GM12878 (cell line): ENCODE results near the gene INHBE. TPM values are rescaled to one million over a fixed set of nuclear protein-coding genes. Genes with fewer than 3 reads are reported as not detected.

Experiments used
- BCL11A ChIP-seq: IDR thresholded peaks from 2 replicates; pipeline ENCODE4 v1.6.1; 2011; ENCODE audit warnings: low read depth, low read length
- BHLHE40 ChIP-seq, 2 experiments: fragments of 450-650 bp in 1 of 2; IDR thresholded peaks; 2 replicates each; pipeline ENCODE4 v1.6.1; 2011 to 2017; ENCODE audit warnings: low read depth in 2 of 2, borderline replicate concordance in 1 of 2, improper control_type of control experiment in 1 of 2, low read length in 1 of 2, mild to moderate bottlenecking in 1 of 2
- CBX5 ChIP-seq: sonication (generic); IDR thresholded peaks from 2 replicates; pipeline ENCODE4 v1.6.1; 2016; ENCODE audit warnings: low read depth, moderate library complexity, mild to moderate bottlenecking, inconsistent platforms
- CHD2 ChIP-seq: IDR thresholded peaks from 2 replicates; pipeline ENCODE4 v1.6.1; 2011; ENCODE audit warnings: low read depth, low read length, improper control_type of control experiment, borderline replicate concordance
- CREB1 ChIP-seq: IDR thresholded peaks from 2 replicates; pipeline ENCODE4 v1.6.1; 2012; ENCODE audit warnings: low read depth, mild to moderate bottlenecking, inconsistent platforms
- ESRRA ChIP-seq: IDR thresholded peaks from 2 replicates; pipeline ENCODE4 v1.6.1; 2012; ENCODE audit warnings: mild to moderate bottlenecking, low read length, improper control_type of control experiment
- HDGF ChIP-seq: fragments of 450-650 bp; IDR thresholded peaks from 2 replicates; pipeline ENCODE4 v1.6.1; 2016; ENCODE audit warnings: antibody characterized with exemption
- HSF1 ChIP-seq: fragments of 150-350 bp; IDR thresholded peaks from 2 replicates; pipeline ENCODE4 v1.6.1; 2014; ENCODE audit warnings: mild to moderate bottlenecking, low read depth, low read length
- LARP7 ChIP-seq: fragments of 450-650 bp; IDR thresholded peaks from 2 replicates; pipeline ENCODE4 v1.6.1; 2017; ENCODE audit warnings: mild to moderate bottlenecking
- MAX ChIP-seq: IDR thresholded peaks from 2 replicates; pipeline ENCODE4 v1.6.1; 2012; ENCODE audit warnings: low read depth, low read length, improper control_type of control experiment
- MLLT1 ChIP-seq: fragments of 450-650 bp; IDR thresholded peaks from 2 replicates; pipeline ENCODE4 v1.6.1; 2016; ENCODE audit warnings: mild to moderate bottlenecking
- NFIC ChIP-seq: IDR thresholded peaks from 2 replicates; pipeline ENCODE4 v1.6.1; 2012; ENCODE audit warnings: low read depth, mild to moderate bottlenecking, inconsistent platforms, low read length, moderate library complexity
- PKNOX1 ChIP-seq: fragments of 450-650 bp; IDR thresholded peaks from 2 replicates; pipeline ENCODE4 v1.6.1; 2016; ENCODE audit warnings: mild to moderate bottlenecking
- POLR2AphosphoS2 ChIP-seq: IDR thresholded peaks from 2 replicates; pipeline ENCODE4 v1.6.1; 2011; ENCODE audit warnings: low read depth, mild to moderate bottlenecking, low read length, improper control_type of control experiment, moderate library complexity
- RCOR1 ChIP-seq: conservative IDR thresholded peaks from 2 replicates; pipeline ENCODE4 v1.6.1; 2012; ENCODE audit warnings: low read depth, low read length, improper control_type of control experiment
- REST ChIP-seq: IDR thresholded peaks from 2 replicates; pipeline ENCODE4 v1.6.1; 2012; ENCODE audit warnings: mild to moderate bottlenecking, low read depth, low read length
- SMARCA5 ChIP-seq: fragments of 450-650 bp; IDR thresholded peaks from 2 replicates; pipeline ENCODE4 v1.6.1; 2017; ENCODE audit warnings: mild to moderate bottlenecking
- STAT3 ChIP-seq: IDR thresholded peaks from 2 replicates; pipeline ENCODE4 v1.6.1; 2011; ENCODE audit warnings: low read depth, low read length, improper control_type of control experiment
- SUZ12 ChIP-seq: fragments of 200-600 bp; sonication (generic); IDR thresholded peaks from one replicate; pipeline ENCODE4 v1.6.1; 2018; ENCODE audit warnings: antibody characterized with exemption, mild to moderate bottlenecking; ENCODE audit not compliant: unreplicated experiment
- TBL1XR1 ChIP-seq: IDR thresholded peaks from 2 replicates; pipeline ENCODE4 v1.6.1; 2012; ENCODE audit warnings: low read depth, low read length, improper control_type of control experiment
- TCF12 ChIP-seq: IDR thresholded peaks from 2 replicates; pipeline ENCODE4 v1.6.1; 2011; ENCODE audit warnings: low read depth, mild to moderate bottlenecking, low read length
- ZNF217 ChIP-seq: fragments of 450-650 bp; IDR thresholded peaks from 2 replicates; pipeline ENCODE4 v1.6.1; 2017; ENCODE audit warnings: antibody characterized with exemption, mild to moderate bottlenecking
- ZZZ3 ChIP-seq: IDR thresholded peaks from 2 replicates; pipeline ENCODE4 v1.6.1; 2011; ENCODE audit warnings: low read depth; ENCODE audit not compliant: control insufficient read depth, insufficient read length
- polyA plus RNA-seq, 11 experiments: library from polyadenylated mRNA; depleted of rRNA in 4 of 11; unstranded in 6 of 11; stranded (reverse) in 5 of 11; fragments of >200 nt; fragmentation: Nextera tagmentation in 4 of 11; fragmentation: Illumina TruSeq in 1 of 11; extraction: Ambion mirVana in 4 of 11; extraction: Trizol in 1 of 11; gene quantifications; 1 replicate in 1 of 11; 2 replicates in 10 of 11; pipeline versions ENCODE4 v1.2.1 to v1.2.3, GENCODE V29; 2011 to 2016; ENCODE audit warnings: inconsistent platforms in 2 of 11, missing spikeins in 2 of 11, low read depth in 1 of 11
- total RNA-seq, 4 experiments: library from RNA; depleted of rRNA in 3 of 4; stranded (reverse); fragments of >200 nt in 3 of 4; fragmentation: Illumina TruSeq in 1 of 4; extraction: Trizol in 1 of 4; gene quantifications; 2 replicates each; pipeline versions ENCODE4 v1.2.1 to v1.2.3, GENCODE V29; 2013 to 2021

The INHBE gene
- total and polyA plus RNA-seq, 10 of the 15 experiments (the other 5 are each of a cell fraction or from before 2014, with no cell fraction given) = 0.09 to 2.5 (median 0.37) TPM

GRCh38 chr12:57476162-57476992 lies 21.3 kb downstream of the INHBE start (continued):
- TF ChIP-seq REST (no peak), ESRRA (no peak), STAT3 (no peak), MLLT1 (peak; percentile 64; the same call in 1 of the 2 replicates), ZZZ3 (no peak), ZNF217 (0 out of 2 replicates have a peak, but pooled peaks have one; percentile 56), MAX (0 out of 2 replicates have a peak, but pooled peaks have one; percentile 9), HDGF (peak; percentile 46; the same call in 1 of the 2 replicates), LARP7 (0 out of 2 replicates have a peak, but pooled peaks have one; percentile 67), TCF12 (no peak), PKNOX1 (peak; percentile 8; the same call in 1 of the 2 replicates), SUZ12 (no peak), CBX5 (no peak), NFIC (no peak), TBL1XR1 (no peak), BCL11A (0 out of 2 replicates have a peak, but pooled peaks have one; percentile 2), SMARCA5 (peak; percentile 98), HSF1 (no peak), POLR2AphosphoS2 (no peak), CHD2 (0 out of 2 replicates have a peak, but pooled peaks have one; percentile 9), BHLHE40 (IDR thresholded peaks at IDR 0.05; ENCODE audit: borderline replicate concordance in 1 of 2, low read depth in 2 of 2, low read length in 1 of 2) (peak in 1 of 2 experiments; percentile 66; a peak in 1 of 4 replicates), CREB1 (0 out of 2 replicates have a peak, but pooled peaks have one; percentile 52), RCOR1 (no peak)
